Mesendoderm (in vitro differentiated cells): ENCODE results near the gene C16orf78.

Experiments used
- DNase-seq: peaks from one replicate; pipeline ENCODE4 v3.0.0; 2013
- H2AK5ac ChIP-seq: 2 replicates; pipeline ENCODE4 v1.6.1; 2013; ENCODE audit warnings: low read length, inconsistent platforms
- H2BK120ac ChIP-seq: 2 replicates; pipeline ENCODE4 v1.6.1; 2013; ENCODE audit warnings: low read depth, mild to moderate bottlenecking, low read length, moderate library complexity, mixed read lengths
- H2BK15ac ChIP-seq: replicated peaks from 2 replicates; pipeline ENCODE4 v1.6.1; 2013; ENCODE audit warnings: low read depth, mild to moderate bottlenecking, moderate library complexity
- H2BK5ac ChIP-seq: 2 replicates; pipeline ENCODE4 v1.6.1; 2013; ENCODE audit warnings: low read length, inconsistent platforms
- H3K18ac ChIP-seq: 2 replicates; pipeline ENCODE4 v1.6.1; 2013; ENCODE audit warnings: mild to moderate bottlenecking, low read length, mixed read lengths
- H3K23ac ChIP-seq: one replicate; pipeline ENCODE4 v1.6.1; 2013; ENCODE audit warnings: low read length
- H3K27ac ChIP-seq: 2 replicates; pipeline ENCODE4 v1.5.1; 2013; ENCODE audit warnings: low read depth, mild to moderate bottlenecking, inconsistent platforms, low read length, moderate library complexity
- H3K27me3 ChIP-seq: 2 replicates; pipeline ENCODE4 v1.6.1; 2013; ENCODE audit warnings: low read length, control low read depth, mild to moderate bottlenecking, inconsistent platforms; ENCODE audit not compliant: insufficient read depth, poor library complexity
- H3K36me3 ChIP-seq: 2 replicates; pipeline ENCODE4 v1.6.1; 2013; ENCODE audit warnings: low read length, inconsistent platforms; ENCODE audit not compliant: control insufficient read depth, insufficient read depth
- H3K4ac ChIP-seq: one replicate; pipeline ENCODE4 v1.6.1; 2013; ENCODE audit warnings: low read depth, mild to moderate bottlenecking, low read length, moderate library complexity
- H3K4me1 ChIP-seq: 2 replicates; pipeline ENCODE4 v1.6.1; 2013; ENCODE audit warnings: low read depth, low read length, inconsistent platforms; ENCODE audit not compliant: control insufficient read depth
- H3K4me2 ChIP-seq: 2 replicates; pipeline ENCODE4 v1.6.1; 2013; ENCODE audit warnings: low read length
- H3K4me3 ChIP-seq: 2 replicates; pipeline ENCODE4 v1.5.1; 2013; ENCODE audit warnings: mild to moderate bottlenecking, low read length
- H3K56ac ChIP-seq: one replicate; pipeline ENCODE4 v1.6.1; 2013; ENCODE audit warnings: low read length
- H3K79me1 ChIP-seq: 2 replicates; pipeline ENCODE4 v1.6.1; 2013; ENCODE audit warnings: low read length, inconsistent platforms
- H3K79me2 ChIP-seq: 2 replicates; pipeline ENCODE4 v1.6.1; 2013; ENCODE audit warnings: mild to moderate bottlenecking, low read length; ENCODE audit not compliant: control insufficient read depth, insufficient read depth
- H3K9ac ChIP-seq: 2 replicates; pipeline ENCODE4 v1.6.1; 2013; ENCODE audit warnings: low read length, inconsistent platforms
- H4K5ac ChIP-seq: one replicate; pipeline ENCODE4 v1.6.1; 2013; ENCODE audit warnings: low read length
- H4K8ac ChIP-seq: one replicate; pipeline ENCODE4 v1.6.1; 2013; ENCODE audit warnings: low read depth, mild to moderate bottlenecking, control low read depth, low read length, moderate library complexity
- WGBS: extraction: QIAGEN DNeasy Blood & Tissue Kit; methylation state at CpG from one replicate; pipeline ENCODE4 v1.1.7; 2013; ENCODE audit warnings: low lambda C conversion rate, missing lambda C conversion rate; ENCODE audit not compliant: insufficient coverage; ENCODE audit errors: extremely low coverage; 5-methylcytosine and 5-hydroxymethylcytosine counted together

Gene C16orf78

GRCh38 chr16:49396206-49396720 lies 22.7 kb downstream of the C16orf78 start:
- Histone ChIP-seq H3K56ac (no peak overlapping the region), H3K79me1 (no peaks in the 10 kb centered on the region), H2BK5ac (no peak overlapping the region), H3K4me3 (no peak overlapping the region), H2BK15ac (no peak overlapping the region), H4K5ac (no peak overlapping the region), H3K27ac (no peak overlapping the region), H3K4me2 (no peak overlapping the region), H3K4ac (no peak overlapping the region), H3K23ac (no peak overlapping the region), H3K9ac (no peak overlapping the region), H2BK120ac (no peak overlapping the region), H2AK5ac (no peak overlapping the region), H3K18ac (no peak overlapping the region), H3K4me1 (peaks cover 2% of the 10 kb centered on the region), H3K36me3 (no peaks in the 10 kb centered on the region), H3K27me3 (no peaks in the 10 kb centered on the region), H4K8ac (no peak overlapping the region), H3K79me2 (no peaks in the 10 kb centered on the region)
- no peak for DNase-seq
- no CpG with 5 or more reads among the region's 12 CpGs for WGBS

DNA sequence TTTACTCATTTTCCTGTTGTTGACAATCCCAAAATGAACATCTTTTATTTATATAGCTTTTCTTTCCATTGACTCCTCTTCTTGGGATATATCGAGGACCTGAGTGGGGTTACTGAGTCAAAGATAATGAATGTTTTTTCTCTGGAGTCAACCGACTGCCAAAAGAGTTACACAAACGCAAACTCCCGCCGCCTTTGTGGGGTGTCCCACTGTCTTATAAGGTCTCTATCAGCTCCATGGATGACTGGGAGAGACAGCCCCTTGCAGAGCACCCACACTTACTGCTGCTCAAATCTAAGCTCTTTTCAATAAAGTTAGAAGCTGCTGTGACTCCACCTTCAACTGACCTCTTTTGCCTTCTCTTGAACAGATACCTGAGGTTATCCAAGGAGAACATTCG lies 25.2 kb downstream of the C16orf78 start:
- H3K18ac ChIP-seq, result no peak overlapping the region
- H3K27me3 ChIP-seq, result no peaks in the 10 kb centered on the region
- no peak overlapping the region for H2BK15ac ChIP-seq
- no peak overlapping the region for H3K27ac ChIP-seq
- H3K79me2 ChIP-seq, result no peaks in the 10 kb centered on the region
- no peak overlapping the region for H3K9ac ChIP-seq
- H3K36me3 ChIP-seq, result no peaks in the 10 kb centered on the region
- H4K8ac ChIP-seq, result no peak overlapping the region
- no peak overlapping the region for H3K23ac ChIP-seq
- no peak overlapping the region for H2BK5ac ChIP-seq
- no peak overlapping the region for H3K4me3 ChIP-seq
- no peak overlapping the region for H2BK120ac ChIP-seq
- H3K79me1 ChIP-seq, result no peaks in the 10 kb centered on the region
- DNase-seq, result no peak
- H3K4me2 ChIP-seq, result no peak overlapping the region
- H3K56ac ChIP-seq, result no peak overlapping the region
- no peak overlapping the region for H3K4ac ChIP-seq
- H2AK5ac ChIP-seq, result no peak overlapping the region
- no CpG with 5 or more reads among the region's 6 CpGs for WGBS
- H3K4me1 ChIP-seq, result no peaks in the 10 kb centered on the region
- H4K5ac ChIP-seq, result no peak overlapping the region

- no peak for DNase-seq
- Histone ChIP-seq H3K27ac (no peak overlapping the region), H3K4me2 (no peak overlapping the region), H4K5ac (no peak overlapping the region), H3K56ac (no peak overlapping the region), H3K9ac (no peak overlapping the region), H2BK5ac (no peak overlapping the region), H3K27me3 (no peaks in the 10 kb centered on the region), H2BK15ac (no peak overlapping the region), H4K8ac (no peak overlapping the region), H3K4ac (no peak overlapping the region), H3K4me1 (no peaks in the 10 kb centered on the region), H3K79me1 (no peaks in the 10 kb centered on the region), H2BK120ac (no peak overlapping the region), H2AK5ac (no peak overlapping the region), H3K79me2 (no peaks in the 10 kb centered on the region), H3K18ac (no peak overlapping the region), H3K4me3 (no peak overlapping the region), H3K23ac (no peak overlapping the region), H3K36me3 (no peaks in the 10 kb centered on the region)
- no CpG with 5 or more reads among the region's 9 CpGs for WGBS
Measured at GRCh38 chr16:49399594-49400364, 26.2 kb downstream of the C16orf78 start.

DNA sequence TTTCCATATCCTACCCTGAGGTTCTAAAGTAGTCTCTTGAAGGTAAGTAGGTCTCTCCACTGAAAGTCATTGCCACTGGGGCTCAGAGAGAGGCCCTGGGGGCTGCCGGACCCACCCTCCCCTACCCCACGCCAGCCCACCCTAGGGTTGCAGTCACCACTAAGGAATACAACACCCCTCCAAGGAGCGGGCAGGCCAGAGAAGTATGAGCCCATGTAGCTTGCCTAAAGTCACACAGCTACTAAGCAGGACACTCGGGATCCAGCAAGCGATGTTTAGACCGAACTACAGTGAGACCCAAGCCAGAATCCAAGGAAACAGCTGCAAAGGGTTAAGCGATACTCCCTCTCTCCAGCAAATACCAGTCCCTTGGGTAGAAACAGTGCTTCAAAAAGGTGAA lies 27.0 kb downstream of the C16orf78 start:
- Histone ChIP-seq H3K27me3 (no peaks in the 10 kb centered on the region), H3K4me2 (no peak overlapping the region), H2AK5ac (no peak overlapping the region), H4K8ac (no peak overlapping the region), H3K27ac (no peak overlapping the region), H3K9ac (no peak overlapping the region), H3K4me3 (no peak overlapping the region), H3K79me2 (no peaks in the 10 kb centered on the region), H3K79me1 (no peaks in the 10 kb centered on the region), H3K23ac (no peak overlapping the region), H2BK15ac (no peak overlapping the region), H3K36me3 (no peaks in the 10 kb centered on the region), H3K4me1 (no peaks in the 10 kb centered on the region), H2BK5ac (no peak overlapping the region), H3K56ac (no peak overlapping the region), H4K5ac (no peak overlapping the region), H2BK120ac (no peak overlapping the region), H3K18ac (no peak overlapping the region), H3K4ac (no peak overlapping the region)
- no CpG with 5 or more reads among the region's 7 CpGs for WGBS
- no peak for DNase-seq

DNA sequence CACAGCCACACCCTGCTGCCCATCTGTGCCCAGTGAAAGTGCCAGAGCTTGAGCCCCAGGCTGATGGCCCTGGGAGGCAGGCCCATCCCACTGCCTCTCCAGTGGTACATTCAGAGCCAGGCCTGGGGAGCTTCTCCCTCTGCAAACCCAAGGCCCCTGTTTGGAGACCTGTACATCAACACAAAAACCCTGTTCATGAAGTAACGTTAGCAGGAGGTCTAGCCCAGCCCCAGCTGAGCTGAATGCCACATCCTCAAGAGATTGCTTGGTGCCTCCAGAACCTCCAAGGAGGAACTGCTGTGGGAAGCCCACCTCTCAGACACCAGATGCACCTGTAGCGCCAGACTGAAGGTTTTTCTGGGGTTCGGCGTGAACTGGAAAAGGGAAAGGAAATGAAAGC lies 31.5 kb downstream of the C16orf78 start:
- H3K4ac ChIP-seq, result no peak overlapping the region
- no peak overlapping the region for H2BK5ac ChIP-seq
- H3K18ac ChIP-seq, result no peak overlapping the region
- H3K56ac ChIP-seq, result no peak overlapping the region
- H3K4me2 ChIP-seq, result no peak overlapping the region
- no peak overlapping the region for H3K9ac ChIP-seq
- H3K27ac ChIP-seq, result no peak overlapping the region
- H3K4me1 ChIP-seq, result no peaks in the 10 kb centered on the region
- H3K79me2 ChIP-seq, result no peaks in the 10 kb centered on the region
- no peak overlapping the region for H2AK5ac ChIP-seq
- no peak overlapping the region for H2BK15ac ChIP-seq
- H3K79me1 ChIP-seq, result no peaks in the 10 kb centered on the region
- H4K8ac ChIP-seq, result no peak overlapping the region
- H4K5ac ChIP-seq, result no peak overlapping the region
- H3K27me3 ChIP-seq, result no peaks in the 10 kb centered on the region
- H3K23ac ChIP-seq, result no peak overlapping the region
- no peak overlapping the region for H3K4me3 ChIP-seq
- no peaks in the 10 kb centered on the region for H3K36me3 ChIP-seq
- DNase-seq, result no peak
- no CpG with 5 or more reads among the region's 4 CpGs for WGBS
- no peak overlapping the region for H2BK120ac ChIP-seq

DNA sequence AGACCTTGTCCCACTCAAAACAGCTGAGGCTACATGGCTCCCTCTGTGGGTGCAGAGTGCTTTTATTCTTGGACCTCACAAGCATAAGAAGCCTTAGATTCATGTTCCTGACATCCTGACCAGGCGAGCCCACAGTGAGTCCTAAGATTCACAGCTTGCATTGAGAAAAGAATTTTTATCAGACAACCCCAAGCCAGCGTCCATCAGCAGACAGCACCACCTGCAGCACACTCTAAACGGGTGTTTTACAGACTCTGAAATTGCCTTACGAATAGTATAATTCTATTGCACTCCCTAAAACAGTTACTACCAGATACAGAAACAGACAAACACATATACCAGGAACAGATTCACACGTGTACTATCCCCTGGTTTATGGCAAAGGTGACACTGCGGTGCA lies 31.9 kb downstream of the C16orf78 start:
- H3K79me2 ChIP-seq, result no peaks in the 10 kb centered on the region
- H2BK15ac ChIP-seq, result no peak overlapping the region
- WGBS, result no CpG with 5 or more reads among the region's 6 CpGs
- H3K4me3 ChIP-seq, result no peak overlapping the region
- no peak overlapping the region for H3K9ac ChIP-seq
- no peak overlapping the region for H3K18ac ChIP-seq
- H4K8ac ChIP-seq, result no peak overlapping the region
- no peaks in the 10 kb centered on the region for H3K36me3 ChIP-seq
- H3K27ac ChIP-seq, result no peak overlapping the region
- no peak overlapping the region for H3K23ac ChIP-seq
- no peak overlapping the region for H2BK5ac ChIP-seq
- no peak overlapping the region for H2BK120ac ChIP-seq
- no peak overlapping the region for H3K56ac ChIP-seq
- no peak for DNase-seq
- H3K4ac ChIP-seq, result no peak overlapping the region
- no peaks in the 10 kb centered on the region for H3K79me1 ChIP-seq
- no peak overlapping the region for H2AK5ac ChIP-seq
- no peaks in the 10 kb centered on the region for H3K4me1 ChIP-seq
- H4K5ac ChIP-seq, result no peak overlapping the region
- no peak overlapping the region for H3K4me2 ChIP-seq
- H3K27me3 ChIP-seq, result no peaks in the 10 kb centered on the region
